GM13977 (cell line): ENCODE measurements around the gene FOXJ1.

Experiments
- DNase-seq: peaks from one replicate; pipeline ENCODE4 v3.0.0; 2012; ENCODE audit warnings: low spot score
- in situ Hi-C: fragments of 300-500 bp; cut with MboI; formaldehyde crosslinking; loops from one replicate; pipeline ENCODE4 v1.12.0; 2022; ENCODE audit warnings: low sequenced_read_pairs, low pct_unique_long_range_greater_than_20kb, mixed read lengths, inconsistent platforms; ENCODE audit not compliant: unreplicated experiment
- TF ChIP-seq, protein P1 (sequence below): IDR thresholded peaks from 2 replicates; pipeline ENCODE4 v1.5.1; 2012; ENCODE audit warnings: mild to moderate bottlenecking, control low read depth; ENCODE audit not compliant: insufficient read depth; ENCODE audit errors: extremely low read depth, missing control alignments

Gene FOXJ1

DNA sequence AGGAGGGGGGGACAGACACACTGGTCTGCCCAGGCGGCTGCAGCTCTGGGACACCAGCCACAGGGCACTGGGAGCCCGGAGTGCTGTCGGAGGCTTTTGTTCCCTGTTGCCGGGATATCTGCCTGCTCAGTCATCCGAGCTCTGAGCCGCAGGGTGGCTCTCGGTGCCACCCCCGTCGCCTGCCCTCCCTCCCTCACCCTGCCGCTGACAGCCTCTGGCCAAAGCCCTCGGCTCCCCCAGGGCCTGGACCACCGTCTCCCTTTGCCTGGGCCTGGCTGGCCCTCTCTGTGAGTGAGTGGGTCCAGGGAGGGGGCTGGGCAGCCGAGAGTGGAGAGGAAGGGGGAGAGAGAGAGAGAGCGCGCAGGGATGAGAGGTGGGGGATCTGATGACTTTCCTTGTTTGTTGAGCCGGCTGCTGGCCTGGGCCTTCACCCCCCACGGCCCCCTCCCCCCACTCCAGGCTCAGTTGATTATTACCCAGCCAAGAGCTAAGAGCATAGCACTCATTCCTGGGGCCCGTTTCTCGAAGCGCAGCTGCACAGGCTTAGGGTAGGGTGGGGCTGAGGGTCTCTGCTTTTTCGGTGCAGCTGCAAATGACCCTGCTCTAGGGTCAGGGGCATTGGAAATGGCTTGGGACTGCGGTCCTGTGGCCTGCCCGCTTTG lies 2.7 kb downstream of the FOXJ1 start:
- in situ Hi-C loops: no loop called here
- TF ChIP-seq, protein P1, sequence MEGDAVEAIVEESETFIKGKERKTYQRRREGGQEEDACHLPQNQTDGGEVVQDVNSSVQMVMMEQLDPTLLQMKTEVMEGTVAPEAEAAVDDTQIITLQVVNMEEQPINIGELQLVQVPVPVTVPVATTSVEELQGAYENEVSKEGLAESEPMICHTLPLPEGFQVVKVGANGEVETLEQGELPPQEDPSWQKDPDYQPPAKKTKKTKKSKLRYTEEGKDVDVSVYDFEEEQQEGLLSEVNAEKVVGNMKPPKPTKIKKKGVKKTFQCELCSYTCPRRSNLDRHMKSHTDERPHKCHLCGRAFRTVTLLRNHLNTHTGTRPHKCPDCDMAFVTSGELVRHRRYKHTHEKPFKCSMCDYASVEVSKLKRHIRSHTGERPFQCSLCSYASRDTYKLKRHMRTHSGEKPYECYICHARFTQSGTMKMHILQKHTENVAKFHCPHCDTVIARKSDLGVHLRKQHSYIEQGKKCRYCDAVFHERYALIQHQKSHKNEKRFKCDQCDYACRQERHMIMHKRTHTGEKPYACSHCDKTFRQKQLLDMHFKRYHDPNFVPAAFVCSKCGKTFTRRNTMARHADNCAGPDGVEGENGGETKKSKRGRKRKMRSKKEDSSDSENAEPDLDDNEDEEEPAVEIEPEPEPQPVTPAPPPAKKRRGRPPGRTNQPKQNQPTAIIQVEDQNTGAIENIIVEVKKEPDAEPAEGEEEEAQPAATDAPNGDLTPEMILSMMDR: no peak
- no peak for DNase-seq

DNA sequence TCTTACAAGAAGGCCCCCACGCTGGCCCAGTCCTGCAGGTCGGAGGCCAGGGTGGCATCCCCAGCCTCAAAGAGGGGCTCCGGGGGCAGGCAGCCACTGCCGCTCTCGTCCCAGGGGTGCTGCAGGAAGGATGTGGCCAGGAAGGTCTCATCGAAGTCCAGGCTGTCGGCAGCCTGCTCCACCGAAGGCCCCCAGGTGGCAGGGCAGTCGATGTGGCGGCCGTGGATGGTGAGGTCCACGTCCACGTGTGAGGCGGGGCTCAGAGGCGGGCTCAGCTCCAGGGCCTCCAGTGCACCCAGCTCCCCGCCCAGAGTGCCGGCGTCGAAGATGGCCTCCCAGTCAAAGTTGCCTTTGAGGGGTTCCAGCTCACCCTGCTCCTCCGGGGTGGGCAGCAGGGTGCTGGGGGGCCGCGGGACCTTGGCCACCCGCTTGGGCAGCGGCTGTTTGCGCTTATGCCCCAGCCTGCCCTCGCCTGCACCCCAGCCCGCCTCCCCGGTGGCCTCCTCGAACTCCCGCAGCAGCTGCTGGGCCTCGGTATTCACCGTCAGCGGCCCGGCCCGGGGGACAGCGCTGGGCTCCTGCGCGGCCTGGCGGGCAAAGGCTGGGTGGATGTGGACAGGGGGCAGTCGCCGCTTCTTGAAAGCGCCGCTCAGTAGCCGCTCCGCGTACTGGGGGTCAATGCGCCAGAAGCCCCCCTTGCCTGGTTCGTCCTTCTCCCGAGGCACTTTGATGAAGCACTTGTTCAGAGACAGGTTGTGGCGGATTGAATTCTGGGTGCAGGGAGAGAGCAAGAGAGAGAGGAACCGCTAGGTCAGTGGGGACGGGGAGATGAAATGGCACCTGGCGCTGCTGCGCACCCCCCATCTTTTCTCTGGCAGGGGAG lies 3.5 kb downstream of the FOXJ1 start:
- TF ChIP-seq, protein P1: no peak
- in situ Hi-C loops: no loop called here

DNA sequence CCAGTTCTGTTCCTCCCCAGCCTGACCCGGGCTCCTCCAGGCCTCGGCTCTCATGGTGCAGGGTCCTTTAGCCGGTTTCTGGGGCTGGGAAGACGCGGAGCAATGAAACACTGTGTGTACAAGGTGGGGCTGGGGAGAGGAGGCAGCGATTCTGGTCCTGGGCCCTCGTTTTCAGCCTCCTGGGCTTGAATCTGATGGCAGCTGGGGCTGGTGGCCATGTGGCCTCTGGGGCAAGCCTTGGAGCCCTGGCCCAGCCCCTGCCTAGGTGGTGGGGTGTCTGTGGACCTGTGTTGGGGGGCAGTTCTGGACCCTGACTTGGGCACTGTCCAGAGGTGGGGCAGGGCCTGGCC lies 4.1 kb downstream of the FOXJ1 start:
- in situ Hi-C loops: no loop called here
- TF ChIP-seq, protein P1: no peak
- no peak for DNase-seq

More for the DNA sequence above, 3.5 kb downstream of the FOXJ1 start:
- DNase-seq: no peak

DNA sequence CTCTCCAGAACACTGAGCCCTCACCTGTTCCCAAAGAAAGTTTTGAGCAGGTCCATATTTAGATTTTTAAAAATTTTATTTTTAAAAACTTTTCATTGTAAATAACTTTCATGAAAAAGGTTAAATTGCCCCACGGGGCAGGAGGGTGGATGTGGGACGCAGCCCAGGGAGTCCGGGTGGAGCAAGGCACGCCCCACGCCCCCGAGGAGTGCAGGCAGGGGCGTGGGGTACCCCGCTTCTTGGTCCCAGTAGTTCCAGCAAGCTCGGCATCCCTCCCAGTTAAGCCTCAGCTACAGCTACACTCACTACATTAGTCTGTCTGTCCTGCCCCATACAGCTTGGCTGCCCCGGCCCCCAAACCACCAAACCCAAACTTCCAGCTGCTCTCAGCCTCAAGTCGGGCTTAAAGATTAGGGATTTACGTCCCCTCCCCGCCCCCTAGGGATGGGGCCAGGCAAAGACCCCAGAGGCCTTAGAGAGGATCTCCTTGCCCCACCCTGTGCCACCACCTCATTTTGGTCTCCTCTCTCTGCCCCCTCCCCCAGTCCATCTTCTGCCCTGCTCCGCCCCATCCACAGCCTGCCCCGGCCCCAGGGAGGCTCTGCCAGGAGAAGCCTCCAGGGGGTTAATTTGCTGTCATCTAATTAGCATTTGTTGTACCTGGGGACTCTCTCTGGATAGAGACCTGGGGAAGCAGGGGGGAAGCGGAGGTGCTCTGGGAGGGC lies 4.6 kb downstream of the FOXJ1 start:
- in situ Hi-C loops: no loop called here
- DNase-seq: no peak
- TF ChIP-seq, protein P1: no peak

DNA sequence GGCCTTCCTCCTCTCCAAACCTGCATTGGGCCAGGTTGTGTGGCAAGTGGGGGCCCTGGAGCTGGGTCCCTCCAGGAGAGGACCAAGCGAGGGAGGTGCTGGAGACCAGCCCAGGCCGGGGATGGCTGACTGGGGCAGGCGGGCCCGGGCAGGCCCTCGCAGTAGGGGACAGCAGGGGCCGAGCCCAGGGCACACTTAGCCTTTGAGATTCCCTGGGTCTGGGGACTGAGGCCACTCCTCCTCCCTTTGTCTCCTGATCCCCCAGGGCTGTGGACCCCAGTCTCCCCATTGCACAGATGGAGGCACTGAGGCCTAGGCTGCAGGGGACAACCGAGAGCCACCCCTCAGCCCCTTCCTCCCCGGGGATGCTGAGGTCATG lies 5.2 kb downstream of the FOXJ1 start:
- in situ Hi-C loops: no loop called here
- TF ChIP-seq, protein P1: no peak
- DNase-seq: no peak

DNA sequence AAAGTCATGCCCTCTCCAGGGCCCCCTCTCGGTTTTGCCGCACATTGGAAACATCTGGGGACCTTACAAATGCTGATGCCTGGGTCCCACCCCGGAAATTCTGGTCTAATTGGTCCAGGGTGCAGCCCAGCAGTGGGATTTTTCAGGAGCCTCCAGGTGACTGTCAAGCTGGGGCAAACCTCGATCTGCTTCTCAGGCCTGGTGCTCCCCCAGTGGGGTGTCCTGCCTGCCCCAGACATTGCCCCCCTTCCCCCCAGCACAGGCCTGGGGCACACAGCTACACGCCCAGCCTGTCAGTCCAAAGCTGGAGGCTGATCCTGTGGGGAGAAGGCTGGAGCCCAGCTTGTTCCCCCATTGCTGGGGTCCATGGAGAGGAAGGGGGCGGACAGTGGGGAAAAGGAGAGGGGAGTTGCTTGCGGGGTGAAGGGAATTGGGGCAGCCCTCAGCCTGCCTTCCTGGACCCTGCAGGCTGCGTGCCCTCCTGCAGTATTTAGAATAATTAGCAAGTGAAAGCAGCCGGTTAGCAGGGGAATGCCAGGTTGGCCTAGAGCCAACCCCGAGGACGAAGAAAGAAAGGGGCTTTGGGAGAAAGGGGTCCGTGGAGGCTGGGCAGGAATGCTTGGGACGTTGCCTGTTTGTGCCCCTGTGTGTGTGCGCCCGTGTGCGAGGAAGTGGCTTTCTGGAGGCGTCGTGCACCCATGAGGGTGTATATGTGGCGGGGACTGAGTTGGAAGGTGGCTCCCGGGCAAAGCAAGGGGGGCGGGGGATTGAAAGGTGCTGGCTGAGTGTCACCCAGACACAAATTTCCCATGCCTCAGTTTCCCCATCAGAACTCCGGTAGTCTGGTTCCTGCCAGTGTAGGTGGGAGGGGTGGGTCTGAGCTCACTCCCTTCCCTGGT lies 5.9 kb downstream of the FOXJ1 start:
- TF ChIP-seq, protein P1: no peak
- DNase-seq: no peak
- in situ Hi-C loops: no loop called here
